Measurements from ENCODE around the gene PRDM1. TPM values are rescaled to one million over a fixed set of nuclear protein-coding genes. Genes with fewer than 3 reads are reported as not detected.

PRDM1 gene
- total RNA-seq, 2 experiments from 2014 or later, result 20.2 to 21.1 TPM

- H3K27ac Mint-ChIP-seq, result no peak overlapping the region
- peaks cover 40% of the 10 kb centered on the region for H3K4me1 Mint-ChIP-seq
- H3K4me3 Mint-ChIP-seq, result no peak overlapping the region
- ATAC-seq (ENCODE audit: low read depth) (no peak), DNase-seq (no peak)
- H3K36me3 Mint-ChIP-seq, result peaks cover 17% of the 10 kb centered on the region
- no peaks in the 10 kb centered on the region for H3K9me3 Mint-ChIP-seq
- H3K27me3 Mint-ChIP-seq, result peaks cover 30% of the 10 kb centered on the region
- POLR2A ChIA-PET, result no interaction called here
These were observed 6.1 kb downstream of the PRDM1 start for GRCh38 chr6:106092279-106092678.

GRCh38 chr6:106094261-106094963, 8.3 kb downstream of the PRDM1 start:
- no peak for DNase-seq
- peaks cover 16% of the 10 kb centered on the region for H3K36me3 Mint-ChIP-seq
- H3K4me1 Mint-ChIP-seq, result peaks cover 47% of the 10 kb centered on the region
- H3K27me3 Mint-ChIP-seq, result peaks cover 16% of the 10 kb centered on the region
- peak overlapping the region; percentile 5 for H3K27ac Mint-ChIP-seq
- no peak for ATAC-seq (ENCODE audit: low read depth)
- POLR2A ChIA-PET, result interaction anchor here (1.0 to 1.6 kb wide), 2 partner anchors 47 to 102 kb away, joined by 3 to 5 read pairs; no protein-coding TSS in a partner anchor
- H3K4me3 Mint-ChIP-seq, result peak overlapping the region; percentile 43
- no peaks in the 10 kb centered on the region for H3K9me3 Mint-ChIP-seq

- DNase-seq (no peak), ATAC-seq (ENCODE audit: low read depth) (no peak)
- Mint-ChIP-seq H3K27ac (no peak overlapping the region), H3K27me3 (peaks cover 12% of the 10 kb centered on the region), H3K4me3 (no peak overlapping the region), H3K9me3 (no peaks in the 10 kb centered on the region), H3K36me3 (peaks cover 16% of the 10 kb centered on the region), H3K4me1 (peaks cover 46% of the 10 kb centered on the region)
- POLR2A ChIA-PET, result interaction anchor here (1.0 to 1.6 kb wide), 2 partner anchors 47 to 103 kb away, joined by 3 to 5 read pairs; no protein-coding TSS in a partner anchor
These were observed 8.8 kb downstream of the PRDM1 start for GRCh38 chr6:106094964-106095335.

GRCh38 chr6:106097411-106098231, 11.5 kb downstream of the PRDM1 start:
- peak; percentile 65 for ATAC-seq (ENCODE audit: low read depth)
- Mint-ChIP-seq H3K27ac (peak overlapping the region; percentile 94), H3K36me3 (peaks cover 25% of the 10 kb centered on the region), H3K4me3 (peak overlapping the region; percentile 90), H3K9me3 (no peaks in the 10 kb centered on the region), H3K27me3 (peaks cover 2% of the 10 kb centered on the region), H3K4me1 (peaks cover 59% of the 10 kb centered on the region)
- no peak for DNase-seq
- POLR2A ChIA-PET, result interaction anchor here (0.9 to 4.2 kb wide), 13 partner anchors 8 to 126 kb away, joined by 3 to 59 read pairs (median 6); no protein-coding TSS in a partner anchor

GRCh38 chr6:106098383-106099234, 12.5 kb downstream of the PRDM1 start:
- POLR2A ChIA-PET, result interaction anchor here (0.6 to 4.2 kb wide), 20 partner anchors 9 to 696 kb away, joined by 3 to 59 read pairs (median 4); partner anchors contain the start of genes ATG5 and PREP
- H3K36me3 Mint-ChIP-seq, result peaks cover 29% of the 10 kb centered on the region
- peak; percentile 69 for ATAC-seq (ENCODE audit: low read depth)
- DNase-seq, result peak; percentile 58
- H3K4me1 Mint-ChIP-seq, result peaks cover 65% of the 10 kb centered on the region
- H3K4me3 Mint-ChIP-seq, result peak overlapping the region; percentile 90
- H3K27ac Mint-ChIP-seq, result peak overlapping the region; percentile 94
- no peaks in the 10 kb centered on the region for H3K9me3 Mint-ChIP-seq
- no peaks in the 10 kb centered on the region for H3K27me3 Mint-ChIP-seq

- Mint-ChIP-seq H3K9me3 (no peaks in the 10 kb centered on the region), H3K27ac (peak overlapping the region; percentile 94), H3K4me3 (peak overlapping the region; percentile 90), H3K36me3 (peaks cover 30% of the 10 kb centered on the region), H3K27me3 (no peaks in the 10 kb centered on the region), H3K4me1 (peaks cover 66% of the 10 kb centered on the region)
- DNase-seq (no peak), ATAC-seq (ENCODE audit: low read depth) (no peak)
- POLR2A ChIA-PET, result interaction anchor here (0.6 to 4.2 kb wide), 16 partner anchors 8 to 696 kb away, joined by 3 to 59 read pairs (median 4); partner anchors contain the start of genes ATG5 and PREP
These were observed 13.1 kb downstream of the PRDM1 start for GRCh38 chr6:106099235-106099537.

- no peak for DNase-seq
- peaks cover 59% of the 10 kb centered on the region for H3K4me1 Mint-ChIP-seq
- POLR2A ChIA-PET, result interaction anchor here (0.9 kb wide), 1 partner anchor 63 kb away, joined by 3 read pairs; no protein-coding TSS in a partner anchor
- no peaks in the 10 kb centered on the region for H3K27me3 Mint-ChIP-seq
- ATAC-seq (ENCODE audit: low read depth), result no peak
- H3K36me3 Mint-ChIP-seq, result peaks cover 35% of the 10 kb centered on the region
- H3K4me3 Mint-ChIP-seq, result peak overlapping the region; percentile 90
- H3K9me3 Mint-ChIP-seq, result no peaks in the 10 kb centered on the region
- peak overlapping the region; percentile 72 for H3K27ac Mint-ChIP-seq
These were observed 14.6 kb downstream of the PRDM1 start for GRCh38 chr6:106100755-106101154.

- H3K27ac Mint-ChIP-seq, result peak overlapping the region; percentile 72
- POLR2A ChIA-PET, result no interaction called here
- peaks cover 39% of the 10 kb centered on the region for H3K36me3 Mint-ChIP-seq
- no peaks in the 10 kb centered on the region for H3K27me3 Mint-ChIP-seq
- ATAC-seq (ENCODE audit: low read depth), result no peak
- H3K4me1 Mint-ChIP-seq, result peaks cover 58% of the 10 kb centered on the region
- no peak for DNase-seq
- peak overlapping the region; percentile 90 for H3K4me3 Mint-ChIP-seq
- no peaks in the 10 kb centered on the region for H3K9me3 Mint-ChIP-seq
These were observed 15.3 kb downstream of the PRDM1 start for GRCh38 chr6:106101466-106101865.

GRCh38 chr6:106102034-106102433, 15.9 kb downstream of the PRDM1 start:
- H3K4me3 Mint-ChIP-seq, result peak overlapping the region; percentile 90
- ATAC-seq (ENCODE audit: low read depth) (no peak), DNase-seq (no peak)
- H3K27me3 Mint-ChIP-seq, result no peaks in the 10 kb centered on the region
- POLR2A ChIA-PET, result no interaction called here
- no peaks in the 10 kb centered on the region for H3K9me3 Mint-ChIP-seq
- peak overlapping the region; percentile 41 for H3K27ac Mint-ChIP-seq
- H3K4me1 Mint-ChIP-seq, result peaks cover 59% of the 10 kb centered on the region
- peaks cover 45% of the 10 kb centered on the region for H3K36me3 Mint-ChIP-seq

GRCh38 chr6:106102967-106103727, 17.0 kb downstream of the PRDM1 start:
- Mint-ChIP-seq H3K9me3 (no peaks in the 10 kb centered on the region), H3K36me3 (peaks cover 51% of the 10 kb centered on the region), H3K4me3 (peak overlapping the region; percentile 90), H3K4me1 (peaks cover 55% of the 10 kb centered on the region), H3K27me3 (no peaks in the 10 kb centered on the region), H3K27ac (peak overlapping the region; percentile 68)
- DNase-seq, result no peak
- ATAC-seq (ENCODE audit: low read depth), result no peak
- POLR2A ChIA-PET, result interaction anchor here (0.6 to 1.0 kb wide), 3 partner anchors 70 to 1623 kb away, joined by 3 to 4 read pairs (median 4); no protein-coding TSS in a partner anchor

GRCh38 chr6:106103728-106104109, 17.6 kb downstream of the PRDM1 start:
- peak overlapping the region; percentile 90 for H3K4me3 Mint-ChIP-seq
- peak overlapping the region; percentile 68 for H3K27ac Mint-ChIP-seq
- H3K9me3 Mint-ChIP-seq, result no peaks in the 10 kb centered on the region
- DNase-seq (peak; percentile 45), ATAC-seq (ENCODE audit: low read depth) (peak; percentile 69)
- peaks cover 53% of the 10 kb centered on the region for H3K4me1 Mint-ChIP-seq
- POLR2A ChIA-PET, result interaction anchor here (1.0 to 1.5 kb wide), 3 partner anchors 38 to 111 kb away, joined by 4 to 8 read pairs (median 4); no protein-coding TSS in a partner anchor
- H3K36me3 Mint-ChIP-seq, result peaks cover 56% of the 10 kb centered on the region
- H3K27me3 Mint-ChIP-seq, result no peaks in the 10 kb centered on the region

- H3K36me3 Mint-ChIP-seq, result peaks cover 57% of the 10 kb centered on the region
- H3K27me3 Mint-ChIP-seq, result no peaks in the 10 kb centered on the region
- H3K4me1 Mint-ChIP-seq, result peaks cover 47% of the 10 kb centered on the region
- no peak overlapping the region for H3K4me3 Mint-ChIP-seq
- no peak for DNase-seq
- no peak overlapping the region for H3K27ac Mint-ChIP-seq
- H3K9me3 Mint-ChIP-seq, result no peaks in the 10 kb centered on the region
- POLR2A ChIA-PET, result interaction anchor here (1.0 to 1.5 kb wide), 3 partner anchors 37 to 112 kb away, joined by 4 to 8 read pairs (median 4); no protein-coding TSS in a partner anchor
- no peak for ATAC-seq (ENCODE audit: low read depth)
These were observed 18.3 kb downstream of the PRDM1 start for GRCh38 chr6:106104476-106104875.

Data from activated naive CD8-positive, alpha-beta T cell treated with anti-CD3 and anti-CD28 coated beads, Interleukin-2, amount 10 ng/mL, durations not matched to agents 7 days and 5 days (primary cell).